Muscle of leg (tissue), 11 donors: Measurements from ENCODE around the gene RUFY3. TPM values are rescaled to one million over a fixed set of nuclear protein-coding genes. Genes with fewer than 3 reads are reported as not detected.
A peak's percentile ranks its signal among the peaks of the same experiment; 100 is the strongest.
"Not testable (repeated sequence)": the region's sequence is repeated elsewhere in the genome, so short reads cannot be mapped to it uniquely, and the experiment has no call there.

ENCODE experiments used
- DNase-seq: peaks from one replicate; pipeline ENCODE4 v3.0.0; 2013
- H3K27ac ChIP-seq: one replicate; pipeline ENCODE4 v1.5.1; 2013; ENCODE audit warnings: mild to moderate bottlenecking, low read length, control low read depth
- H3K27me3 ChIP-seq: one replicate; pipeline ENCODE4 v1.6.1; 2013; ENCODE audit warnings: low read length; ENCODE audit not compliant: control insufficient read depth, insufficient read depth
- H3K36me3 ChIP-seq: one replicate; pipeline ENCODE4 v1.6.1; 2013; ENCODE audit warnings: low read length; ENCODE audit not compliant: control insufficient read depth, insufficient read depth
- H3K4me1 ChIP-seq: one replicate; pipeline ENCODE4 v1.6.1; 2013; ENCODE audit warnings: low read length; ENCODE audit not compliant: control insufficient read depth, insufficient read depth
- H3K4me3 ChIP-seq: one replicate; pipeline ENCODE4 v1.5.1; 2013; ENCODE audit warnings: low read length, control low read depth
- H3K9me3 ChIP-seq: replicated peaks from 2 replicates; pipeline ENCODE4 v1.6.1; 2013; ENCODE audit warnings: low read depth, low read length; ENCODE audit not compliant: control insufficient read depth
- WGBS: methylation state at CpG from one replicate; pipeline ENCODE4 v1.1.5; 2013; ENCODE audit warnings: missing lambda C conversion rate; ENCODE audit not compliant: insufficient coverage; 5-methylcytosine and 5-hydroxymethylcytosine counted together
- polyA plus RNA-seq, 8 donors: library from polyadenylated mRNA; unstranded; fragments of 120-200 nt; gene quantifications; one replicate each; pipeline versions ENCODE4 v1.2.1 to v1.2.3, GENCODE V29; 2013; ENCODE audit warnings: inconsistent platforms in 1 of 8, low replicate concordance in 1 of 8; ENCODE audit not compliant: insufficient read length in 8 of 8, insufficient read depth in 1 of 8
- total RNA-seq: library from RNA; stranded (reverse); fragments of 120-200 nt; gene quantifications from one replicate; pipeline ENCODE4 v1.2.4, GENCODE V29; 2013

RUFY3 gene
- total and polyA plus RNA-seq, 9 donors = 47.7 to 102 (median 70.2) TPM

- WGBS = no CpG with 5 or more reads among the region's 4 CpGs
- peak overlapping the region; percentile 96 for H3K27ac ChIP-seq
Measured at GRCh38 chr4:70838204-70838603, 116.4 kb downstream of the RUFY3 start.

GRCh38 chr4:70838666-70839588 is 117.2 kb downstream of the RUFY3 start:
- Histone ChIP-seq H3K4me3 (peak overlapping the region; percentile 64), H3K27me3 (no peaks in the 10 kb centered on the region), H3K27ac (peak overlapping the region; percentile 96), H3K9me3 (no peaks in the 10 kb centered on the region), H3K36me3 (peaks cover 8% of the 10 kb centered on the region), H3K4me1 (peaks cover 14% of the 10 kb centered on the region)
- DNase-seq = peak; percentile 83
- under 1% methylated on average over 76 of the region's 80 CpGs for WGBS

More at GRCh38 chr4:70838204-70838603, 116.4 kb downstream of the RUFY3 start:
- peaks cover 14% of the 10 kb centered on the region for H3K4me1 ChIP-seq
- no peaks in the 10 kb centered on the region for H3K9me3 ChIP-seq
- peak overlapping the region; percentile 64 for H3K4me3 ChIP-seq
- H3K27me3 ChIP-seq = no peaks in the 10 kb centered on the region
- peaks cover 8% of the 10 kb centered on the region for H3K36me3 ChIP-seq
- peak; percentile 67 for DNase-seq

- H3K4me1 ChIP-seq = peaks cover 14% of the 10 kb centered on the region
- H3K4me3 ChIP-seq = peak within 1 kb of the TSS; percentile 64
- under 1% methylated on average over 46 of the region's 51 CpGs for whole genome bisulfite sequencing
Measured at GRCh38 chr4:70839589-70840093, 117.9 kb downstream of the RUFY3 start, which contains the start of gene GRSF1. TSS of gene GRSF1 (minus strand) at chr4:70839890. CDS start at chr4:70839827, 63 bp downstream.

DNA sequence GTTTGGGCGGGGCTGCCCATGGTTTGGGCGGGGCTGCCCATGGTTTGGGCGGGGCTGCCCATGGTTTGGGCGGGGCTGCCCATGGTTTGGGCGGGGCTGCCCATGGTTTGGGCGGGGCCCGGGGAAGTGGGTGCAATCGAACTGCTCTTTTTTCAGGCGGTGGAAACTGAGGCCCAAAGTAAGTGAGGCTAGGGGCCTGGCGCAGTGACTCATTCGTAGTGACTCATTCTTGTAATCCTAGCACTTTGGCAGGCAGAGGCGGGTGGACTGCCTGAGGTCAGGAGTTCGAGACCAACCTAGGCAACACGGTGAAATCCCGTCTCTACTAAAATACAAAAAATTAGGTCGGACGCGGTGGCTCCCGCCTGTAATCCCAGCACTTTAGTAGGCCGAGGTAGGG is 118.4 kb downstream of the RUFY3 start:
- 30% methylated on average over 8 of the region's 20 CpGs for WGBS
- not testable (repeated sequence) for H3K9me3 ChIP-seq, H3K27ac ChIP-seq, H3K36me3 ChIP-seq, H3K4me3 ChIP-seq, H3K27me3 ChIP-seq
- peaks cover 14% of the 10 kb centered on the region for H3K4me1 ChIP-seq
- peak; percentile 58 for DNase-seq

More at GRCh38 chr4:70839589-70840093, 117.9 kb downstream of the RUFY3 start, which contains the start of gene GRSF1:
- peaks cover 8% of the 10 kb centered on the region for H3K36me3 ChIP-seq
- H3K27ac ChIP-seq = peak within 1 kb of the TSS; percentile 96
- peak; percentile 95 for DNase-seq
- no peaks in the 10 kb centered on the region for H3K27me3 ChIP-seq
- no peaks in the 10 kb centered on the region for H3K9me3 ChIP-seq

DNA sequence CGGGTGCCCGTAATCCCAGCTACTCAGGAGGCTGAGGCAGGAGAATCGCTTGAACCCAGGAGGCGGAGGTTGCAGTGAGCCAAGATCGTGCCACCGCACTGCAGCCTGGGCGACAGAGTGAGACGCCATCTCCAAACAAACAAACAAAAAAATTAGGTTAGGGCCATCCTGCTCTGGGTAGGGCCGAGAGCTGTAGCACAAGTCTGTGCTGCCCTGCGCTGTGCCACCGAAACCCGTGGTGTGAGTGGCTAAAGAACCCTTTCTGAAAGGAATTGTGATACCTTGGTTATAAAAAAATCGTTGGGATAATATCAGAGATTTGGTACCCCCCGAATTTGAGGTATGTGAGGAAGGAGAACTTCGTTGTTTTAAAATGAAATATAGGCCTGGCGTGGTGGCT is 118.9 kb downstream of the RUFY3 start:
- H3K36me3 ChIP-seq, H3K4me3 ChIP-seq, H3K9me3 ChIP-seq, DNase-seq, H3K27me3 ChIP-seq, H3K27ac ChIP-seq: not testable (repeated sequence)
- 92% methylated on average over 6 of the region's 16 CpGs for WGBS
- H3K4me1 ChIP-seq = peaks cover 14% of the 10 kb centered on the region

- Histone ChIP-seq H3K27me3 (no peaks in the 10 kb centered on the region), H3K4me3 (no peak overlapping the region), H3K9me3 (no peaks in the 10 kb centered on the region), H3K36me3 (no peaks in the 10 kb centered on the region), H3K4me1 (peaks cover 14% of the 10 kb centered on the region), H3K27ac (peak overlapping the region; percentile 24)
- DNase-seq = peak; percentile 22
Measured at GRCh38 chr4:70841211-70841610, 119.4 kb downstream of the RUFY3 start.

DNA sequence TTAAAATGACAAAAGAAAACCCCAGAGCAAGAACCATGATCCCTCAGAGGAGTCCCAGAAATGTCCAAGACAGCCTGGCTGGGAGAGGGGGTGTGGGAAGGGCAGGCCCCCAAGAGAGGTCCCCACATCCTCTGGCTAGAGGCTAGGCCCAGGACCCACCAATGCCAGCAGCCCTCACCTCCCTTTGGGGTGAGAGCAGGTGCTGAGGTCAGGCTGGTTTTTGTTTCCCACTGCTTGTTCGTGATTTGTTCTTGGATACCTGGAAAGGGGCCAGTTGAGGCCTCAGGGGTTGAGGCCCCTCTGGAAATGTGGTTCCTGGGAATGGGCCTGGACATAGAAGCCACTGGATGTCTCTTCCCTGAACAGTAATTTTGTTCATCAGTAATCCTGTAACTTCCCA is 120.2 kb downstream of the RUFY3 start:
- Histone ChIP-seq H3K36me3 (no peaks in the 10 kb centered on the region), H3K9me3 (no peaks in the 10 kb centered on the region), H3K27me3 (no peaks in the 10 kb centered on the region), H3K27ac (no peak overlapping the region), H3K4me1 (peaks cover 12% of the 10 kb centered on the region), H3K4me3 (no peak overlapping the region)
- peak; percentile 16 for DNase-seq
- no CpG with 5 or more reads among the region's 1 CpG for WGBS

DNA sequence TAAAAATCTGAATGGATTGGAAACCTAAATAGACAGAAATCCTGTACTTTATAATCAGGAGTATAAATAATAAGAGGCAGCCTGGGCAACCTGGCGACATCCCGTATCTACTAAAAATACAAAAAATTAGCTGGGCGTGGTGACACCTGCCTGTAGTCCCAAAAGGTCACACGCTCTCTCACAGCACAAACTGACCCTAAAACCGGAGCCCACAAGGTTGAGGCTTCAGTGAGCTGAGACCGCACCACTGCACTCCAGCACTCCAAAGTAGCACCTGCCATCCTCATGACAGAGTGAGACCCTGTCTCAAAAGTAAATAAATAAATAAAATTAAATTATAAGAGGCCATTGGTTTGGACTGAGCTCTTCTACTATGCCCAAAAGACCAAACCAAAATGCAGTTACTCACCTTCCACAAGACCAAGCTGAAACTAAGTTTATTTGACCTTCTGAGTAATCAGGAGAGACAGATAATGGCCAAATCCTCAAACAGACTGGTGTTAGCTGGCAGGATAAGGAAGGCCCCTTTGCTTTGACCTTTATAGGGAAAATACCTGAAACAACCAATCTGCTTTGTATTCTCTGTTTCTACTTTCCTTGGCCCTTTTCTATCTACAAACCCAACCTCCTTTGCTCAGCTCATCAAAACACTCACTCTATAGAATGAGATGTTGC is 121.1 kb downstream of the RUFY3 start:
- no peaks in the 10 kb centered on the region for H3K9me3 ChIP-seq
- H3K36me3 ChIP-seq = no peaks in the 10 kb centered on the region
- no peak for DNase-seq
- WGBS = no CpG with 5 or more reads among the region's 6 CpGs
- H3K4me1 ChIP-seq = peaks cover 6% of the 10 kb centered on the region
- H3K27ac ChIP-seq = no peak overlapping the region
- no peak overlapping the region for H3K4me3 ChIP-seq
- no peaks in the 10 kb centered on the region for H3K27me3 ChIP-seq

- no peak overlapping the region for H3K27ac ChIP-seq
- H3K9me3 ChIP-seq = no peaks in the 10 kb centered on the region
- H3K4me3 ChIP-seq = no peak overlapping the region
- no peak for DNase-seq
- H3K27me3 ChIP-seq = no peaks in the 10 kb centered on the region
- H3K36me3 ChIP-seq = no peaks in the 10 kb centered on the region
- peaks cover 4% of the 10 kb centered on the region for H3K4me1 ChIP-seq
- 82% methylated on average over 6 of the region's 9 CpGs for WGBS
Measured at GRCh38 chr4:70844180-70844579, 122.4 kb downstream of the RUFY3 start.

- Histone ChIP-seq H3K27ac (no peak overlapping the region), H3K4me1 (no peaks in the 10 kb centered on the region), H3K27me3 (no peaks in the 10 kb centered on the region), H3K4me3 (no peak overlapping the region), H3K36me3 (no peaks in the 10 kb centered on the region), H3K9me3 (no peaks in the 10 kb centered on the region)
- DNase-seq = no peak
- no CpG with 5 or more reads among the region's 5 CpGs for WGBS
Measured at GRCh38 chr4:70849291-70849690, 127.5 kb downstream of the RUFY3 start.
